H54 (cell line): Measurements from ENCODE around the gene THSD4.

Source experiments
- DNase-seq: peaks from one replicate; pipeline ENCODE4 v3.0.0; 2011; ENCODE audit warnings: low spot score, mixed read lengths; ENCODE audit not compliant: insufficient read length
- FAIRE-seq: peaks from 3 replicates; lab custom pipeline; 2011; peaks lifted over from hg19 to GRCh38; lab: Jason Lieb, UNC
- POLR2A ChIP-seq: IDR thresholded peaks from 2 replicates; pipeline ENCODE4 v1.6.1; 2011; ENCODE audit warnings: low read depth, mild to moderate bottlenecking, low read length

The THSD4 gene

DNA sequence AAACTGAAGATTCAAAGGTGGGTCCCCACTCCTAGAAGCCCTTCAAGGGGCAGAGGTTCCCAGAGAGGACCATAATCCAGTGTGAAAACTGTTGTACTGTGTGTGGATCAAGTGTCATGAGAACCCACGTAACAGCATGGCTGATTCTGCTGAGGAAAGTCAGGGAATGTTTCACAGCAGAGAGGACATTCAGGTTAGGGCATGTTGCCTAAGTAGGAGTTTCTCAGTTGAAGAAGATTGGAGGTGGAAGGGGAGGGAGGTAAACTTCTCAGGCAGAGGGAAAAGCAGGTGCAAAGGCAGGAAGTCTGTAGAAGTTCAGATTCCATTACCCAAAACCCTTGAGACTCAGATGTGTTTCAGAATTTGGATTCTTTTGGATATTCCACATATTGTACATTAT, 448.9 kb downstream of the THSD4 start:
- no peak for DNase-seq
- no peak for FAIRE-seq
- TF ChIP-seq POLR2A = no peak

DNA sequence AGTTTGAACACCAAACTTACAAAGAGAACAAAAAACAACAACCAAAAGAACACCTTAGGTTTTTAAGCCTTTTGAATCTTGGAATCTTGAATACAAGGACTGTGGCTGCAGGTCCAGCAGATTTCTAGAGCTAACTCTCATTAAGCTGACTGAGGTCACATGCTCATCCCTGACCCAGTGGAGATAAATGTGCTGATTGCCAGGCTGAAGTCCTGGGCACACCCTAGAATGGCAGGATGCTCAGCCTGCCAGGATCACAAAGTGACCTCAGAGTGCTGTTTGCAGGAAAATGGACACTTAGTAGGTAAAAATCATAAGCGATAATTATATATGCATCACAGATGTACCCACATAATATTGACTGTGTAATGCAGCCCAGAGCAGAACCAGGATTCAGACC, 449.7 kb downstream of the THSD4 start:
- no peak for TF ChIP-seq POLR2A
- FAIRE-seq = no peak
- DNase-seq = no peak

GRCh38 chr15:71565631-71566160, 450.4 kb downstream of the THSD4 start:
- no peak for TF ChIP-seq POLR2A
- no peak for DNase-seq
- FAIRE-seq = no peak

DNA sequence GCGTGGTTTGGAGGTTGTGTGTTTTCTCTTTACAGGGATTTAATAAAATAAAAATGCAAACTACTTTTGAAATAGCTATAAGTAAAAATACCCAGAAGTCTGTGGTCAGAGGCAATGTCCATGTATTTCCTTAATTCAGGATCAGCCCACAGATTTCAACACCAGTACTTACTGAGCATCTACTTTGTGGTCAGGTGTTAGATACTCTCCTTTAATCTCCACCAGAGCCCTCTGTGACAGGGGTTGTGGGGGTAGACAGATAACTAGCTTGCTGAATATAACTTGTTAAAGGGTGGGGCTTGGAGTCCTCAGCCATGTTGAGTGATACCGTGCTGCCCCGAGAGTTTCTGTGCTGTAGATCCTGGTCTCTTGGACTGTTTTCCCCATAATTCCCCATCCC, 451.0 kb downstream of the THSD4 start:
- no peak for TF ChIP-seq POLR2A
- FAIRE-seq = no peak
- no peak for DNase-seq

- TF ChIP-seq POLR2A = no peak
- DNase-seq (no peak), FAIRE-seq (no peak)
Measured at GRCh38 chr15:71567173-71567572, 451.9 kb downstream of the THSD4 start.

- TF ChIP-seq POLR2A = no peak
- FAIRE-seq = no peak
- DNase-seq = no peak
Measured at GRCh38 chr15:71568227-71568626, 453.0 kb downstream of the THSD4 start.

GRCh38 chr15:71570736-71571135, 455.5 kb downstream of the THSD4 start:
- DNase-seq = no peak
- no peak for TF ChIP-seq POLR2A
- no peak for FAIRE-seq

DNA sequence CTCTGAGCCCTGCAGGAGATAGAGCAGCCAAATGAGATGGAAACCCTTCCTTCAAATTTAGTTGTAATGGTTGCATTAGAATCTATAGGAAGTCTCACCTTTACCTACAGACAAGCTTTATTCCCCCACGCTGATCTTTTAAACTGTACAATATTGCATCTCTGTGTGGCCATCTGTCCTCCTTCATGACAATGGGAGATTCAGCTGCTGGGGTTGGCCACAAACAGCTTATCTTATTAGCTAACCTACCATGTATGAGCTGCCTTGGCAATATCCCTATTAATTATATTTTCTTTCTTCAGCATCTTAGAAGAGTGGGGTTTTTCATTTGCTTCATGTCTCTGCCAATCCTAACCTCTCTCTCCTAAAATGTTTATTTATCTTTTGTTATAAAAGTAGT, 456.4 kb downstream of the THSD4 start:
- TF ChIP-seq POLR2A = no peak
- DNase-seq (no peak), FAIRE-seq (no peak)

DNA sequence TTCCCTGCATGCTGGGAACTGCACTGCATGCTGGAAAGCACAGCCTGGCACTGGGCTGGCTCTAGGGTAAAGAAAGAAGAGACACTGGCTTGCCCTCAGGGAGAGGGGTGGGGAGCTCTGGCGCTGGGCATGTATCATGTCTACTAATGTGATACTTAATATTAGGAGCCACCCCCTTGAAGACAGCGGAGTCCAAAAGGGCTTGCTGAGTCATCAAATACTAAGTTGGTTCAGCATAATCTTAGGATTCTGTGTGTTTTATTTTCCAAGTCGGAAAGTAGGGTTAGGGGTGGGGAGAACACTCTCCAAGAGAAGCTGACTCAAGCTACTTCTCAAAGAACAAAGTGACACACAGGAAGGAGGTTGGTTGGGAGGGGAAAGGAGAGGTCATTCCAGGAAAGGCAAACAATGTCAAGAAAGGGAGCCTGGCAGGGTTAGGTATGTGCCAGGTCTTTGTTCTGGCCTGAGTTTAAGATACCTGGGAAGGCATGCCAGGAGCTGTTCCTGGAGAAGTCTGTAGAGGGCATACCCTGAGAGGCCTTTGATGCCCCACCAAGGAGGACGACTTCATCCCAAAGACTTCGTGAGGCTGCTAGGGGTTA, 457.3 kb downstream of the THSD4 start:
- no peak for TF ChIP-seq POLR2A
- FAIRE-seq = no peak
- no peak for DNase-seq

GRCh38 chr15:71573599-71573998, 458.3 kb downstream of the THSD4 start:
- FAIRE-seq (no peak), DNase-seq (no peak)
- TF ChIP-seq POLR2A = no peak

DNA sequence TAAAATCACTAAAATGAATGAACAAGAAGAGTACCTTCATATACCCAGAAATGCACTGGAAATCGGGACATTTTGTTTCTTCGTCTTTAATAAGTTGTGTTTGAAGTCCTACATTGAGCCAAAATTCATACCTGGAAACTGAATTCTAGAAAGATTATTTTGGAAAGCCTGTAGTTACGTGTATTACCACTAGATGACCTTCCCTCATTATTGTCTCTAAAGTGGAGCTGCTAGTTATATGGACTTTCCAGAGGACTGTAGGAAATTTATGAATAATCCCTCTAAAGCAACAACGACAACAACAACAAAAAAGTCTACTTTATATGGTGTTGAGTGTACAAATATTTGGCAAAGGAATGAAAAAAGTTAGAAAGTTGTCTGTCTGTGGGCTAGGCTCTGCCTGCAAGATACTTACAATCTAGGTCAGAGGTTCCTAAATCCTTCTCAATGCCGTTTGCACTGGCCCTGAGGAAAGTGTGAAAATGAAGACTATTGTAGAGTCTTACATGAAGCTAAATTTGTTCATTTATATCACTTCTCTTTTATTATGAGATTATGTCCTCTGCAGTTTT, 460.3 kb downstream of the THSD4 start:
- FAIRE-seq (no peak), DNase-seq (no peak)
- no peak for TF ChIP-seq POLR2A

- no peak for TF ChIP-seq POLR2A
- no peak for FAIRE-seq
Measured at GRCh38 chr15:71577071-71577470, 461.8 kb downstream of the THSD4 start.

GRCh38 chr15:71581398-71581930, 466.2 kb downstream of the THSD4 start:
- DNase-seq (no peak), FAIRE-seq (no peak)
- no peak for TF ChIP-seq POLR2A

More at GRCh38 chr15:71577071-71577470, 461.8 kb downstream of the THSD4 start:
- no peak for DNase-seq

DNA sequence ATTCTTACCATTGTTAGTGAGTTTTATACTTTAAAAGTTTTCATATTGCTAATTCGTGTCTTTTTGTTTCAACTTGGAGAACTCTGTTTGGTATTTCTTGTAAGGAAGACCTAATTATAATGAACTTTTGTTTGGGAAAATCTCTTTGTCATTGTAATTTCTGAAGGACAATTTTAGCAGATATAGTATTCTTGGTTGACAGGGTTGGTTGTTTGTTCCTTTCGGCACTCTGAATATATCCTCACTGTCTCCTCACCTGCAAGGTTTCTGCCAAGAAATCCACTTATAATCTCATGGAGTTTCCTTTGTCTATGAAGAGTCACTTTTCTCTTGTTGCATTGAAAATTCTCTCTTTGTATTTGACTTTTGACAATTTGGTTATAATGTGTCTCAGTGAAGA, 469.9 kb downstream of the THSD4 start:
- FAIRE-seq (no peak), DNase-seq (no peak)
- no peak for TF ChIP-seq POLR2A

DNA sequence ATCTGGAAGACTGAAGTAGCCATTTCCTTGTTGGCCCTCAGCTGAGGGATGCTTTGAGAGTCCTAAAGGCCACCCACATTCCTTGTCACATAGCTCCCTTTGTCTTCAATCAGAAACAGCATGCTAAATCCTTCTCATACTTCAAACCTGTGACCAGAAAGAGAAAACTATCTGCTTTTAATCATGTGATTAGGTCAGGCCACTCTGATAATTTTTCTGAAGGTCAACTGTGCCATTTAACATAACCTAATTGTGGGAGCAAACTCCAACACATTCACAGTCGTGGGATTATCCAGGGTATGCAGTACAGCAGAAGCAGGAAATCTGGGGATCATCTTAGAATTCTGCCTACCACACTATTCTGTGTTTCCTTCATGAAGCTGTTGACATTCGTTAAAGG, 471.2 kb downstream of the THSD4 start:
- DNase-seq = no peak
- no peak for FAIRE-seq
- TF ChIP-seq POLR2A = no peak

DNA sequence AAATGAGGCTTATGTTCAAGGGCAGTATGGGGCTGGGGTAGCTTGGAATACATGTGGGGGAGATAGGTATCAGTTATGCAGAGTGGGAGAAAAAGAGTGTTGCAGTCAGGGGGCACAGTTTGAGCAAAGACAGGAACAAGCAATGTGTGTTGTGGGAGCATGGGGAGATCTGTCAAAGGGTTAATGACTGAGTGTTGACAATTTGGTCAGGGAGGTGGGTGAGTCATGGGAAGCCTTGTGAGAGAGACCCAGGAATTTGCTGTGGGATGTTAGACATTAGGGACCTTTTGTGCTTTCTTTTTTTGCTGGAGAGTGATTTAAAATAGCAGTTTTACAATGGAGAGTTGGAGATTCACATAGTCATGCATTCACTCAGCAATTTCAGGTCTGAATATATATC, 473.5 kb downstream of the THSD4 start:
- FAIRE-seq (peak; percentile 57), DNase-seq (peak; percentile 40)
- no peak for TF ChIP-seq POLR2A
